HEK293 (cell line): Measurements from ENCODE around the gene USP44.

Experiments used
- CTCF ChIA-PET: fragments of 350-600 bp; formaldehyde crosslinking; extraction: SDS; loops from one replicate; lab custom pipeline; 2021; ENCODE audit warnings: antibody characterized with exemption; lab: Yijun Ruan, JAX
- POLR2A ChIA-PET: fragments of 300-600 bp; formaldehyde crosslinking; extraction: SDS; loops from one replicate; lab custom pipeline; 2020; ENCODE audit warnings: antibody characterized with exemption, inconsistent platforms; lab: Yijun Ruan, JAX
- H3K27ac ChIP-seq: fragments of 200-500 bp; sonication (Bioruptor generic); 2 replicates; pipeline ENCODE4 v1.5.1; 2014; ENCODE audit warnings: low read depth, low read length, control low read depth, inconsistent platforms; ENCODE audit errors: extremely low read depth
- H3K36me3 ChIP-seq, 2 experiments: fragments of 200-500 bp in 1 of 2; sonication (Bioruptor generic) in 1 of 2; 1 replicate in 1 of 2; 2 replicates in 1 of 2; pipeline ENCODE4 v1.5.1; 2014 to 2017; ENCODE audit warnings: inconsistent platforms in 2 of 2, low read length in 2 of 2; ENCODE audit not compliant: control insufficient read depth in 2 of 2, insufficient read depth in 1 of 2
- H3K4me1 ChIP-seq: fragments of 200-500 bp; sonication (Bioruptor generic); 2 replicates; pipeline ENCODE4 v1.5.1; 2014; ENCODE audit warnings: mild to moderate bottlenecking, low read length, inconsistent platforms; ENCODE audit not compliant: control insufficient read depth, insufficient read depth
- H3K4me3 ChIP-seq: 2 replicates; pipeline ENCODE4 v1.5.1; 2011; ENCODE audit warnings: low read depth, mild to moderate bottlenecking, control low read depth, low read length, moderate library complexity
- H3K9me3 ChIP-seq: fragments of 200-500 bp; sonication (Bioruptor generic); 2 replicates; pipeline ENCODE4 v1.5.1; 2014; ENCODE audit warnings: low read depth, low read length, inconsistent platforms; ENCODE audit not compliant: control insufficient read depth, insufficient read depth
- BCL6B ChIP-seq: fragments of 450-650 bp; formaldehyde crosslinking; IDR thresholded peaks from 2 replicates; pipeline ENCODE4 v1.5.1; 2017; ENCODE audit warnings: missing biosample characterization, missing genetic modification characterization
- GLI2 ChIP-seq: fragments of 450-650 bp; formaldehyde crosslinking; IDR thresholded peaks from 2 replicates; pipeline ENCODE4; 2017; ENCODE audit warnings: missing biosample characterization, missing genetic modification characterization, low read depth, borderline replicate concordance
- HOXD13 ChIP-seq: sonication (generic); formaldehyde crosslinking; IDR thresholded peaks from 2 replicates; pipeline ENCODE4 v1.8.0; 2022; ENCODE audit warnings: missing genetic modification reagents, borderline replicate concordance
- KLF9 ChIP-seq: fragments of 450-650 bp; formaldehyde crosslinking; IDR thresholded peaks from 2 replicates; pipeline ENCODE4 v1.5.1; 2016; ENCODE audit warnings: missing biosample characterization, missing genetic modification characterization, low read depth
- MEIS1 ChIP-seq: sonication (generic); formaldehyde crosslinking; IDR thresholded peaks from 2 replicates; pipeline ENCODE4 v1.8.1; 2022; ENCODE audit warnings: missing genetic modification reagents, mild to moderate bottlenecking, borderline replicate concordance
- PBX3 ChIP-seq: sonication (generic); formaldehyde crosslinking; IDR thresholded peaks from 2 replicates; pipeline ENCODE4 v1.8.1; 2022; ENCODE audit warnings: mild to moderate bottlenecking, moderate library complexity, missing genetic modification reagents
- PRDM6 ChIP-seq: fragments of 450-650 bp; formaldehyde crosslinking; IDR thresholded peaks from 2 replicates; pipeline ENCODE4 v1.5.1; 2017; ENCODE audit warnings: missing biosample characterization, missing genetic modification characterization
- SP3 ChIP-seq: fragments of 450-650 bp; formaldehyde crosslinking; IDR thresholded peaks from 2 replicates; pipeline ENCODE4 v1.5.1; 2016; ENCODE audit warnings: missing biosample characterization, missing genetic modification characterization
- ZBTB17 ChIP-seq: fragments of 450-650 bp; formaldehyde crosslinking; IDR thresholded peaks from 2 replicates; pipeline ENCODE4 v1.5.1; 2016; ENCODE audit warnings: missing biosample characterization, missing genetic modification characterization
- ZBTB6 ChIP-seq: fragments of 450-650 bp; formaldehyde crosslinking; IDR thresholded peaks from 2 replicates; pipeline ENCODE4 v1.5.1; 2017; ENCODE audit warnings: missing biosample characterization, missing genetic modification characterization
- ZNF10 ChIP-seq: fragments of 450-650 bp; formaldehyde crosslinking; IDR thresholded peaks from 2 replicates; pipeline ENCODE4 v1.5.1; 2017; ENCODE audit warnings: missing biosample characterization, missing genetic modification characterization
- ZNF132 ChIP-seq: fragments of 450-650 bp; formaldehyde crosslinking; IDR thresholded peaks from 2 replicates; pipeline ENCODE4 v1.5.1; 2017; ENCODE audit warnings: missing biosample characterization, missing genetic modification characterization, borderline replicate concordance
- ZNF366 ChIP-seq: fragments of 450-650 bp; formaldehyde crosslinking; conservative IDR thresholded peaks from 2 replicates; pipeline ENCODE4 v1.5.1; 2016; ENCODE audit warnings: missing biosample characterization, missing genetic modification characterization
- ZNF549 ChIP-seq: fragments of 450-650 bp; IDR thresholded peaks from 2 replicates; pipeline ENCODE4 v1.5.1; 2018; ENCODE audit warnings: missing biosample characterization, missing genetic modification characterization, mild to moderate bottlenecking, inconsistent platforms, moderate library complexity
- ZNF561 ChIP-seq: fragments of 450-650 bp; IDR thresholded peaks from 2 replicates; pipeline ENCODE4 v1.5.1; 2018; ENCODE audit warnings: missing biosample characterization, missing genetic modification characterization, borderline replicate concordance
- ZNF571 ChIP-seq: fragments of 450-650 bp; formaldehyde crosslinking; IDR thresholded peaks from 2 replicates; pipeline ENCODE4 v1.5.0; 2017; ENCODE audit warnings: missing biosample characterization, missing genetic modification characterization
- ZNF610 ChIP-seq: fragments of 450-650 bp; formaldehyde crosslinking; IDR thresholded peaks from 2 replicates; pipeline ENCODE4 v1.5.1; 2016; ENCODE audit warnings: missing biosample characterization, missing genetic modification characterization, borderline replicate concordance
- ZNF654 ChIP-seq: fragments of 450-650 bp; formaldehyde crosslinking; IDR thresholded peaks from 2 replicates; pipeline ENCODE4 v1.5.1; 2016; ENCODE audit warnings: low read depth, missing biosample characterization, missing genetic modification characterization
- ZNF660 ChIP-seq: fragments of 450-650 bp; IDR thresholded peaks from 2 replicates; pipeline ENCODE4 v1.5.1; 2018; ENCODE audit warnings: missing biosample characterization, mild to moderate bottlenecking, missing genetic modification characterization
- TF ChIP-seq, protein P1 (sequence below): fragments of 450-650 bp; formaldehyde crosslinking; IDR thresholded peaks from 2 replicates; pipeline ENCODE4 v1.5.1; 2016; ENCODE audit warnings: missing biosample characterization, missing genetic modification characterization
- TF ChIP-seq, protein P2 (sequence below): fragments of 450-650 bp; IDR thresholded peaks from 2 replicates; pipeline ENCODE4 v1.5.1; 2018; ENCODE audit warnings: missing biosample characterization, mild to moderate bottlenecking, missing genetic modification characterization

USP44 gene

GRCh38 chr12:95583933-95584332 lies 32.7 kb upstream of the USP44 start:
- Histone ChIP-seq H3K9me3 (no peaks in the 10 kb centered on the region), H3K36me3 (no peaks in the 10 kb centered on the region), H3K4me1 (no peaks in the 10 kb centered on the region), H3K4me3 (no peak overlapping the region), H3K27ac (no peak overlapping the region)
- no peak for TF ChIP-seq ZBTB6
- no peak for TF ChIP-seq GLI2 (tag by site-specific recombination)
- TF ChIP-seq HOXD13: no peak
- TF ChIP-seq BCL6B: no peak
- no peak for TF ChIP-seq ZNF561 (tag by site-specific recombination)
- no peak for TF ChIP-seq ZNF10 (tag by site-specific recombination)
- TF ChIP-seq PRDM6 (tag by site-specific recombination): no peak
- TF ChIP-seq SP3: no peak
- no peak for TF ChIP-seq ZNF610
- ChIA-PET POLR2A (no interaction called here), CTCF (interaction anchor here (0.6 to 4.1 kb wide), 15 partner anchors 8 to 932 kb away, joined by 3 to 37 read pairs (median 5); no protein-coding TSS in a partner anchor)

- Histone ChIP-seq H3K9me3 (no peaks in the 10 kb centered on the region), H3K36me3 (no peaks in the 10 kb centered on the region), H3K4me3 (no peak overlapping the region), H3K27ac (no peak overlapping the region), H3K4me1 (no peaks in the 10 kb centered on the region)
- POLR2A ChIA-PET: no interaction called here
- TF ChIP-seq MEIS1 (CRISPR knock-in tag) (no peak), ZNF654 (peak; percentile 85), ZNF660 (peak; percentile 62)
- TF ChIP-seq, protein P1, sequence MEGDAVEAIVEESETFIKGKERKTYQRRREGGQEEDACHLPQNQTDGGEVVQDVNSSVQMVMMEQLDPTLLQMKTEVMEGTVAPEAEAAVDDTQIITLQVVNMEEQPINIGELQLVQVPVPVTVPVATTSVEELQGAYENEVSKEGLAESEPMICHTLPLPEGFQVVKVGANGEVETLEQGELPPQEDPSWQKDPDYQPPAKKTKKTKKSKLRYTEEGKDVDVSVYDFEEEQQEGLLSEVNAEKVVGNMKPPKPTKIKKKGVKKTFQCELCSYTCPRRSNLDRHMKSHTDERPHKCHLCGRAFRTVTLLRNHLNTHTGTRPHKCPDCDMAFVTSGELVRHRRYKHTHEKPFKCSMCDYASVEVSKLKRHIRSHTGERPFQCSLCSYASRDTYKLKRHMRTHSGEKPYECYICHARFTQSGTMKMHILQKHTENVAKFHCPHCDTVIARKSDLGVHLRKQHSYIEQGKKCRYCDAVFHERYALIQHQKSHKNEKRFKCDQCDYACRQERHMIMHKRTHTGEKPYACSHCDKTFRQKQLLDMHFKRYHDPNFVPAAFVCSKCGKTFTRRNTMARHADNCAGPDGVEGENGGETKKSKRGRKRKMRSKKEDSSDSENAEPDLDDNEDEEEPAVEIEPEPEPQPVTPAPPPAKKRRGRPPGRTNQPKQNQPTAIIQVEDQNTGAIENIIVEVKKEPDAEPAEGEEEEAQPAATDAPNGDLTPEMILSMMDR (tag by site-specific recombination): peak; percentile 51; the same call in 1 of the 2 replicates
- CTCF ChIA-PET: interaction anchor here (0.6 to 4.1 kb wide), 25 partner anchors 10 to 418 kb away, joined by 3 to 37 read pairs (median 4); no protein-coding TSS in a partner anchor
Measured at GRCh38 chr12:95582230-95583058, 31.2 kb upstream of the USP44 start.

DNA sequence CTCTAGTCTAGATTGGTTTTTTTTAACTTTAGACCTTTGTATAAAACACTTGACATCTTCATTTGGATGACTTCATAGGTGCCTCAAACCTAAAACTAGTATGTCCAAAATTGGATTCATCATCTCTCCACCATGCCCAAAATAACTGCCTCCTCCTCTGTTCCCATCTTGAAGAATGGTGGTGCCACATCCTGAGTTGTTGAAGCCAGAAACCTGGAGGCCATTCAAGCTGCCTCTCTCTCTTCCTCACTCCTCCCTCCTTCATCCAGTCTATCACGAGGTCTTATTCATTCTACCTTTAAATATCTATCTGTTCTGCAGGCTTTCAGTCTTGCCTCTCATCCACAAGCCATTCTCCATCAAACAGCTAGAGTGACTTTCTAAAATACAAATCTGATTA lies 26.5 kb upstream of the USP44 start:
- Histone ChIP-seq H3K4me3 (no peak overlapping the region), H3K9me3 (no peaks in the 10 kb centered on the region), H3K4me1 (no peaks in the 10 kb centered on the region), H3K27ac (no peak overlapping the region), H3K36me3 (no peaks in the 10 kb centered on the region)
- ChIA-PET POLR2A (no interaction called here), CTCF (interaction anchor here (0.6 to 1.4 kb wide), 6 partner anchors 41 to 421 kb away, joined by 3 to 6 read pairs (median 4); no protein-coding TSS in a partner anchor)
- TF ChIP-seq KLF9 (tag by site-specific recombination) (no peak), ZNF366 (tag by site-specific recombination) (no peak), ZBTB17 (tag by site-specific recombination) (no peak), ZNF571 (tag by site-specific recombination) (no peak), ZNF549 (tag by site-specific recombination) (no peak), ZNF10 (tag by site-specific recombination) (no peak), ZNF132 (tag by site-specific recombination) (no peak), PBX3 (CRISPR knock-in tag) (no peak)
- TF ChIP-seq, protein P2, sequence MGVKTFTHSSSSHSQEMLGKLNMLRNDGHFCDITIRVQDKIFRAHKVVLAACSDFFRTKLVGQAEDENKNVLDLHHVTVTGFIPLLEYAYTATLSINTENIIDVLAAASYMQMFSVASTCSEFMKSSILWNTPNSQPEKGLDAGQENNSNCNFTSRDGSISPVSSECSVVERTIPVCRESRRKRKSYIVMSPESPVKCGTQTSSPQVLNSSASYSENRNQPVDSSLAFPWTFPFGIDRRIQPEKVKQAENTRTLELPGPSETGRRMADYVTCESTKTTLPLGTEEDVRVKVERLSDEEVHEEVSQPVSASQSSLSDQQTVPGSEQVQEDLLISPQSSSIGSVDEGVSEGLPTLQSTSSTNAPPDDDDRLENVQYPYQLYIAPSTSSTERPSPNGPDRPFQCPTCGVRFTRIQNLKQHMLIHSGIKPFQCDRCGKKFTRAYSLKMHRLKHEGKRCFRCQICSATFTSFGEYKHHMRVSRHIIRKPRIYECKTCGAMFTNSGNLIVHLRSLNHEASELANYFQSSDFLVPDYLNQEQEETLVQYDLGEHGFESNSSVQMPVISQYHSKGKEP: no peak
